Panc1 (cell line): Measurements from ENCODE around the gene GOLGA6A.

Source experiments
- TCF7L2 ChIP-seq: IDR thresholded peaks from 2 replicates; pipeline ENCODE4 v1.6.1; 2011; ENCODE audit warnings: mild to moderate bottlenecking, low read depth, low read length, inconsistent platforms
- TF ChIP-seq, protein P1 (sequence below): fragments of 450-650 bp; IDR thresholded peaks from 2 replicates; pipeline ENCODE4 v1.5.1; 2017; ENCODE audit warnings: mild to moderate bottlenecking
- TF ChIP-seq, protein P2 (sequence below), 2 experiments: IDR thresholded peaks; 2 replicates each; pipeline ENCODE4 v1.6.1; 2011 to 2012; ENCODE audit warnings: low read depth in 2 of 2, control low read depth in 1 of 2, low read length in 1 of 2, mild to moderate bottlenecking in 1 of 2, moderate library complexity in 1 of 2; ENCODE audit not compliant: insufficient read depth in 1 of 2

- TF ChIP-seq, protein P1, sequence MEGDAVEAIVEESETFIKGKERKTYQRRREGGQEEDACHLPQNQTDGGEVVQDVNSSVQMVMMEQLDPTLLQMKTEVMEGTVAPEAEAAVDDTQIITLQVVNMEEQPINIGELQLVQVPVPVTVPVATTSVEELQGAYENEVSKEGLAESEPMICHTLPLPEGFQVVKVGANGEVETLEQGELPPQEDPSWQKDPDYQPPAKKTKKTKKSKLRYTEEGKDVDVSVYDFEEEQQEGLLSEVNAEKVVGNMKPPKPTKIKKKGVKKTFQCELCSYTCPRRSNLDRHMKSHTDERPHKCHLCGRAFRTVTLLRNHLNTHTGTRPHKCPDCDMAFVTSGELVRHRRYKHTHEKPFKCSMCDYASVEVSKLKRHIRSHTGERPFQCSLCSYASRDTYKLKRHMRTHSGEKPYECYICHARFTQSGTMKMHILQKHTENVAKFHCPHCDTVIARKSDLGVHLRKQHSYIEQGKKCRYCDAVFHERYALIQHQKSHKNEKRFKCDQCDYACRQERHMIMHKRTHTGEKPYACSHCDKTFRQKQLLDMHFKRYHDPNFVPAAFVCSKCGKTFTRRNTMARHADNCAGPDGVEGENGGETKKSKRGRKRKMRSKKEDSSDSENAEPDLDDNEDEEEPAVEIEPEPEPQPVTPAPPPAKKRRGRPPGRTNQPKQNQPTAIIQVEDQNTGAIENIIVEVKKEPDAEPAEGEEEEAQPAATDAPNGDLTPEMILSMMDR: peak; percentile 88
- no peak for TF ChIP-seq TCF7L2
- TF ChIP-seq, protein P2, sequence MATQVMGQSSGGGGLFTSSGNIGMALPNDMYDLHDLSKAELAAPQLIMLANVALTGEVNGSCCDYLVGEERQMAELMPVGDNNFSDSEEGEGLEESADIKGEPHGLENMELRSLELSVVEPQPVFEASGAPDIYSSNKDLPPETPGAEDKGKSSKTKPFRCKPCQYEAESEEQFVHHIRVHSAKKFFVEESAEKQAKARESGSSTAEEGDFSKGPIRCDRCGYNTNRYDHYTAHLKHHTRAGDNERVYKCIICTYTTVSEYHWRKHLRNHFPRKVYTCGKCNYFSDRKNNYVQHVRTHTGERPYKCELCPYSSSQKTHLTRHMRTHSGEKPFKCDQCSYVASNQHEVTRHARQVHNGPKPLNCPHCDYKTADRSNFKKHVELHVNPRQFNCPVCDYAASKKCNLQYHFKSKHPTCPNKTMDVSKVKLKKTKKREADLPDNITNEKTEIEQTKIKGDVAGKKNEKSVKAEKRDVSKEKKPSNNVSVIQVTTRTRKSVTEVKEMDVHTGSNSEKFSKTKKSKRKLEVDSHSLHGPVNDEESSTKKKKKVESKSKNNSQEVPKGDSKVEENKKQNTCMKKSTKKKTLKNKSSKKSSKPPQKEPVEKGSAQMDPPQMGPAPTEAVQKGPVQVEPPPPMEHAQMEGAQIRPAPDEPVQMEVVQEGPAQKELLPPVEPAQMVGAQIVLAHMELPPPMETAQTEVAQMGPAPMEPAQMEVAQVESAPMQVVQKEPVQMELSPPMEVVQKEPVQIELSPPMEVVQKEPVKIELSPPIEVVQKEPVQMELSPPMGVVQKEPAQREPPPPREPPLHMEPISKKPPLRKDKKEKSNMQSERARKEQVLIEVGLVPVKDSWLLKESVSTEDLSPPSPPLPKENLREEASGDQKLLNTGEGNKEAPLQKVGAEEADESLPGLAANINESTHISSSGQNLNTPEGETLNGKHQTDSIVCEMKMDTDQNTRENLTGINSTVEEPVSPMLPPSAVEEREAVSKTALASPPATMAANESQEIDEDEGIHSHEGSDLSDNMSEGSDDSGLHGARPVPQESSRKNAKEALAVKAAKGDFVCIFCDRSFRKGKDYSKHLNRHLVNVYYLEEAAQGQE (IDR thresholded peaks at IDR 0.05; ENCODE audit: insufficient read depth in 1 of 2, low read depth in 2 of 2, low read length in 1 of 2): no peak
These were observed 28.3 kb downstream of the GOLGA6A start for GRCh38 chr15:74053941-74054529.
